Smooth muscle cell (in vitro differentiated cells): ENCODE results near the gene CGREF1. TPM values are rescaled to one million over a fixed set of nuclear protein-coding genes. Genes with fewer than 3 reads are reported as not detected.

ENCODE experiments used
- DNase-seq: peaks from one replicate; lab custom pipeline; 2025; ENCODE audit not compliant: unreplicated experiment; lab: John Stamatoyannopoulos, UW
- H2AFZ ChIP-seq: fragments of 200-600 bp; sonication (generic); 2 replicates; pipeline ENCODE4 v1.6.0; 2016; ENCODE audit warnings: antibody characterized with exemption, low read depth, mild to moderate bottlenecking
- H3F3A ChIP-seq: fragments of 200-600 bp; sonication (generic); 2 replicates; pipeline ENCODE4 v1.6.0; 2017; ENCODE audit warnings: antibody characterized with exemption, low read depth
- H3K27ac ChIP-seq: fragments of 200-600 bp; sonication (generic); 2 replicates; pipeline ENCODE4 v1.5.1; 2016; ENCODE audit warnings: low read depth, mild to moderate bottlenecking
- H3K27me3 ChIP-seq: fragments of 200-600 bp; sonication (generic); 2 replicates; pipeline ENCODE4 v1.6.1; 2016; ENCODE audit warnings: low read depth, mild to moderate bottlenecking
- H3K36me3 ChIP-seq: fragments of 200-600 bp; sonication (generic); 2 replicates; pipeline ENCODE4 v1.5.1; 2016; ENCODE audit warnings: low read depth
- H3K4me1 ChIP-seq: fragments of 200-600 bp; sonication (generic); 2 replicates; pipeline ENCODE4 v1.5.1; 2016; ENCODE audit warnings: low read depth
- H3K4me2 ChIP-seq: fragments of 200-600 bp; sonication (generic); 2 replicates; pipeline ENCODE4 v1.6.0; 2016; ENCODE audit warnings: mild to moderate bottlenecking
- H3K4me3 ChIP-seq: fragments of 200-600 bp; sonication (generic); 2 replicates; pipeline ENCODE4 v1.5.1; 2016; ENCODE audit warnings: mild to moderate bottlenecking
- H3K79me2 ChIP-seq: fragments of 200-600 bp; sonication (generic); 2 replicates; pipeline ENCODE4 v1.6.0; 2016; ENCODE audit warnings: low read depth, mild to moderate bottlenecking
- H3K9ac ChIP-seq: fragments of 200-600 bp; sonication (generic); 2 replicates; pipeline ENCODE4 v1.6.0; 2016; ENCODE audit warnings: low read depth
- H3K9me3 ChIP-seq: fragments of 200-600 bp; sonication (generic); replicated peaks from 2 replicates; pipeline ENCODE4 v1.5.1; 2016; ENCODE audit warnings: low read depth
- H4K20me1 ChIP-seq: fragments of 200-600 bp; sonication (generic); 2 replicates; pipeline ENCODE4 v1.6.0; 2016; ENCODE audit warnings: low read depth
- CTCF ChIP-seq: fragments of 200-600 bp; sonication (generic); IDR thresholded peaks from 2 replicates; pipeline ENCODE4 v1.5.1; 2017; ENCODE audit warnings: borderline replicate concordance, mild to moderate bottlenecking, antibody characterized with exemption; ENCODE audit not compliant: insufficient read depth, poor library complexity, severe bottlenecking
- WGBS: methylation state at CpG from one replicate; pipeline ENCODE4 v1.1.7; 2016; ENCODE audit warnings: low lambda C conversion rate; 5-methylcytosine and 5-hydroxymethylcytosine counted together
- polyA plus RNA-seq: library from polyadenylated mRNA; unstranded; fragments of >200 nt; fragmentation: Nextera tagmentation; extraction: Ambion mirVana; gene quantifications from 2 replicates; pipeline ENCODE4 v1.2.1, GENCODE V29; 2016
- total RNA-seq: library from RNA; depleted of rRNA; stranded (reverse); fragments of >200 nt; gene quantifications from 2 replicates; pipeline ENCODE4 v1.2.3, GENCODE V29; 2014

CGREF1 gene
- total and polyA plus RNA-seq, 2 experiments from 2014 or later = 0.85 TPM; not detected in 1

DNA sequence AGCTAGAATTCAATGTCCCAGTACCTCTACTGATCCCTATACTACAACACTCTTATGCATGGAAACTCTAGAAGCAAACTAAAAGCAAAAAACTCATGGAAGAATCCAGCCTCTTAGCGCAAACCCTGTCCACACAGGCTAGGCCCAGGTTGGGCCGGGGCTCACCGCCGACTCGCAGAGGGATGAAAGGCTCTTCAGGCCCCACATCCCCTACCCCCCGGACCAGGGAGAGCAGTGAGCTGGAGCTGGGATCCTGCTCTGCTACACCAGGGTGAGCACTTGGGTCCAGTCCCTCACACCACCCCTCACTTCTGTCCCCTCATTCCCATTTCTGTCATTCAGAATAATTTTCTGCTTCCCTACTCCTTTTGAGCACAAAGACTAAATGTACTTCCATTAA lies 49.5 kb downstream of the CGREF1 start:
- H3K27ac ChIP-seq = peak overlapping the region; percentile 79
- H4K20me1 ChIP-seq = peaks cover 59% of the 10 kb centered on the region
- peaks cover 21% of the 10 kb centered on the region for H3K4me1 ChIP-seq
- no peak overlapping the region for H3K4me3 ChIP-seq
- no peak overlapping the region for H2AFZ ChIP-seq
- H3K27me3 ChIP-seq = no peaks in the 10 kb centered on the region
- H3K4me2 ChIP-seq = peak overlapping the region; percentile 95
- H3K36me3 ChIP-seq = no peaks in the 10 kb centered on the region
- WGBS = 98% methylated on average over 6 of the region's 6 CpGs
- peaks cover 54% of the 10 kb centered on the region for H3K79me2 ChIP-seq
- no peaks in the 10 kb centered on the region for H3K9me3 ChIP-seq
- no peak for DNase-seq
- TF ChIP-seq CTCF = no peak
- H3K9ac ChIP-seq = peak overlapping the region; percentile 92
- H3F3A ChIP-seq = peaks cover 19% of the 10 kb centered on the region

DNA sequence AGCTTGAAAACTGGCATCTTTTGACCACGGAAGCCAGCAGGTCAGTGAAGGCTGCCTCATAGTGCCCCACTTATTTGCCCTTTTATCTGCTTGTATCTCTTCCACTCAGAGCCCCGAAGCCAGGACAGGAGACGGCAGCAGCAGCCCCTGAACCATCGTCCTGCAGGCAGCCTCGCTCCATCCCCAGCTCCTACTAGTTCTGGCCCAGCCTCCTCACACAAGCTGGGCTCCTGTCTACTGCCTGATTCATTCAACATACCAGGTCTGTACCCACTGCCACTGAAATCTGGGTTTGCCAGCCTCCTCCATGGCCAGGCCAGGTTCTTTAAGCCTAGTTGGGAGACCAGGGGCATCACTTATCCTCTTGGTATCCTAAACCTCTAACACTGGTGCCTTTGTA lies 51.5 kb downstream of the CGREF1 start:
- Histone ChIP-seq H3K9me3 (no peaks in the 10 kb centered on the region), H3K9ac (no peak overlapping the region), H3K27ac (no peak overlapping the region), H4K20me1 (peaks cover 71% of the 10 kb centered on the region), H3K27me3 (no peaks in the 10 kb centered on the region), H3K79me2 (peaks cover 61% of the 10 kb centered on the region), H3K4me1 (peaks cover 14% of the 10 kb centered on the region), H3K36me3 (no peaks in the 10 kb centered on the region), H3K4me2 (no peak overlapping the region), H2AFZ (no peak overlapping the region), H3F3A (peaks cover 21% of the 10 kb centered on the region), H3K4me3 (no peak overlapping the region)
- 97% methylated on average over 5 of the region's 5 CpGs for WGBS
- DNase-seq = no peak
- TF ChIP-seq CTCF = no peak

GRCh38 chr2:27065128-27065527 lies 53.8 kb downstream of the CGREF1 start:
- peak overlapping the region; percentile 7 for H3K27ac ChIP-seq
- peaks cover 48% of the 10 kb centered on the region for H3K79me2 ChIP-seq
- no peak for DNase-seq
- TF ChIP-seq CTCF = no peak
- WGBS = 94% methylated on average over 3 of the region's 3 CpGs
- H3K9me3 ChIP-seq = no peaks in the 10 kb centered on the region
- no peak overlapping the region for H3K9ac ChIP-seq
- peaks cover 22% of the 10 kb centered on the region for H3F3A ChIP-seq
- H4K20me1 ChIP-seq = peaks cover 70% of the 10 kb centered on the region
- H3K4me2 ChIP-seq = no peak overlapping the region
- peaks cover 2% of the 10 kb centered on the region for H3K4me1 ChIP-seq
- H3K27me3 ChIP-seq = no peaks in the 10 kb centered on the region
- H2AFZ ChIP-seq = no peak overlapping the region
- H3K36me3 ChIP-seq = no peaks in the 10 kb centered on the region
- H3K4me3 ChIP-seq = no peak overlapping the region

GRCh38 chr2:27060323-27060722 lies 58.6 kb downstream of the CGREF1 start:
- H3K9ac ChIP-seq = no peak overlapping the region
- no peak overlapping the region for H3K4me3 ChIP-seq
- 99% methylated on average over 3 of the region's 3 CpGs for WGBS
- no peaks in the 10 kb centered on the region for H3K36me3 ChIP-seq
- H3K9me3 ChIP-seq = no peaks in the 10 kb centered on the region
- H3K4me1 ChIP-seq = no peaks in the 10 kb centered on the region
- peaks cover 29% of the 10 kb centered on the region for H4K20me1 ChIP-seq
- no peak overlapping the region for H2AFZ ChIP-seq
- H3K27me3 ChIP-seq = no peaks in the 10 kb centered on the region
- no peak overlapping the region for H3K27ac ChIP-seq
- no peak for TF ChIP-seq CTCF
- peaks cover 10% of the 10 kb centered on the region for H3K79me2 ChIP-seq
- peaks cover 19% of the 10 kb centered on the region for H3F3A ChIP-seq
- no peak overlapping the region for H3K4me2 ChIP-seq
- no peak for DNase-seq
